SK-N-MC (cell line): ENCODE results near the gene CDH23.

Source experiments
- EZH2 ChIP-seq: fragments of 200-600 bp; sonication (generic); IDR thresholded peaks from one replicate; pipeline ENCODE4 v1.6.1; 2017; ENCODE audit warnings: antibody characterized with exemption
- POLR2AphosphoS5 ChIP-seq: IDR thresholded peaks from 2 replicates; pipeline ENCODE4 v1.6.1; 2012; ENCODE audit warnings: mild to moderate bottlenecking, low read depth, low read length, borderline replicate concordance

DNA sequence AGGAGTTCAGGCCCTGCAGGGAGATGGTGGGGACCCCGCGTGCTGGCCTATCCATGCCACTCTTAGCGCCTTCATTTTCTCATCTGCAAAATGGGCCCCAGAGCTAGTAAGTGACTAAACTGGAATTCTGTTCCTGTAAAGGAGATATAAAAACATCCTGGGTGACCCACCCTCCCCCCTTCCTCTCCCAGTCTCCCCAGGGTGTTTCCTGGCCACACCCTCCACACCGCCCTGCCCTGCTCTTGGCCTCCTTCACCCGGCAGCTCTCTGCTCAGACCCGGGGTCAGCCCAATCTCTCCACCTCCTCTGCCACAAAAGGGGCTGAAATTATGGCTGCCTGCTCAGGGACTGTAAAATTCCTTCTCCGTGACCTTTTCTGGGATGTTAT, 252.2 kb downstream of the CDH23 start:
- no peak for TF ChIP-seq POLR2AphosphoS5
- TF ChIP-seq EZH2, result no peak
